H1 (cell line): Measurements from ENCODE around the gene MTURN. TPM values are rescaled to one million over a fixed set of nuclear protein-coding genes. Genes with fewer than 3 reads are reported as not detected.

ENCODE experiments used
- BCL11A ChIP-seq, 2 experiments: IDR thresholded peaks; one replicate each; pipeline ENCODE4 v1.6.1; 2011; ENCODE audit warnings: low read depth in 2 of 2, low read length in 2 of 2, mild to moderate bottlenecking in 2 of 2
- CBX8 ChIP-seq: fragments of 300-800, 300-1000 bp; sonication (generic); IDR thresholded peaks from 2 replicates; pipeline ENCODE4 v1.7.1; 2016; ENCODE audit warnings: low read depth, low read length, borderline replicate concordance
- CHD7 ChIP-seq: fragments of 300-600 bp; sonication (generic); IDR thresholded peaks from 2 replicates; pipeline ENCODE4 v1.7.1; 2012; ENCODE audit warnings: low read length, moderate library complexity, mild to moderate bottlenecking, inconsistent platforms; ENCODE audit not compliant: insufficient replicate concordance
- FOSL1 ChIP-seq: IDR thresholded peaks from 2 replicates; pipeline ENCODE4 v1.6.1; 2011; ENCODE audit warnings: mild to moderate bottlenecking, low read depth, low read length, moderate library complexity; ENCODE audit not compliant: insufficient read depth
- JUN ChIP-seq: IDR thresholded peaks from 2 replicates; pipeline ENCODE4 v1.6.1; 2011; ENCODE audit warnings: low read depth, mild to moderate bottlenecking, improper control_type of control experiment, low read length
- MAFK ChIP-seq: IDR thresholded peaks from 2 replicates; pipeline ENCODE4 v1.6.1; 2012; ENCODE audit warnings: low read depth, mild to moderate bottlenecking, improper control_type of control experiment, low read length
- NRF1 ChIP-seq: IDR thresholded peaks from 2 replicates; pipeline ENCODE4 v1.6.1; 2011; ENCODE audit warnings: mild to moderate bottlenecking, low read depth, low read length, improper control_type of control experiment
- SIX5 ChIP-seq: IDR thresholded peaks from 2 replicates; pipeline ENCODE4 v1.6.1; 2011; ENCODE audit warnings: mild to moderate bottlenecking, low read depth, low read length
- TAF1 ChIP-seq: IDR thresholded peaks from 2 replicates; pipeline ENCODE4 v1.6.1; 2011; ENCODE audit warnings: mild to moderate bottlenecking, low read depth, low read length
- polyA plus RNA-seq, 7 experiments: library from polyadenylated mRNA; depleted of rRNA in 3 of 7; stranded (reverse) in 5 of 7; unstranded in 2 of 7; fragments of >200 nt in 5 of 7; fragments of 200-250 nt in 2 of 7; gene quantifications; 1 replicate in 5 of 7; 2 replicates in 1 of 7; 4 replicates in 1 of 7; pipeline versions ENCODE4 v1.2.1 to v1.2.3, GENCODE V29; 2011 to 2013; ENCODE audit warnings: missing spikeins in 2 of 7, mixed read lengths in 2 of 7
- total RNA-seq: library from RNA; stranded (reverse); fragmentation: NEBNext Ultra II Directional; extraction: Animal tissue kit (Norgen Biotek cat#: 25700); gene quantifications from 2 replicates; pipeline ENCODE4 v1.2.1, GENCODE V29; 2021
- TF ChIP-seq, protein P1 (sequence below): IDR thresholded peaks from 2 replicates; pipeline ENCODE4 v1.6.1; 2011; ENCODE audit warnings: low read length, improper control_type of control experiment

The MTURN gene
- total and polyA plus RNA-seq, 2 of the 8 experiments (the other 6 are each of a cell fraction or from before 2014, with no cell fraction given), result 2.6 to 5.8 TPM

DNA sequence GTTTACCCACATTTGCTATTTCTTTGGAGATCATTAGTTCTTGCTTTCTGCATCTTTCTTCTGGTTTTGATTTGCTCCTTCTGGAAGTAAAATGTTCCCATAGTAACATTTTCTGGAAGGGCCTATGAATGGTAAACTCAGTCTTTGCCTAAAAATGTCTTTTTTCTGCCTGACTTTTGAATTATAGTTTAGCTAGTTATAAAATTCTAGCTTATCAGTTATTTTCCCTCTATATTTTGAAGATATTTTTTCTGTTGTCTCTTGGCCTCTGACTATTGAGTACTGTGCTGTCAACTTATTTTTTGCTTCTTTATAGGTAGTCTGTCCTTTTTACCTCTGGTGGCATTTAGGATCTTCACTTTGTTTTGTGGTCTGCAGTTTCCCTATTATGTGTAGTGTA lies 21.6 kb upstream of the MTURN start (continued):
- no peak for TF ChIP-seq CHD7
- no peak for TF ChIP-seq NRF1
- TF ChIP-seq TAF1, result no peak
- no peak for TF ChIP-seq SIX5
- no peak for TF ChIP-seq CBX8
- no peak for TF ChIP-seq JUN
- no peak for TF ChIP-seq FOSL1
- no peak for TF ChIP-seq BCL11A (IDR thresholded peaks at IDR 0.05; ENCODE audit: low read depth in 2 of 2, low read length in 2 of 2)
- no peak for TF ChIP-seq MAFK
- TF ChIP-seq, protein P1, sequence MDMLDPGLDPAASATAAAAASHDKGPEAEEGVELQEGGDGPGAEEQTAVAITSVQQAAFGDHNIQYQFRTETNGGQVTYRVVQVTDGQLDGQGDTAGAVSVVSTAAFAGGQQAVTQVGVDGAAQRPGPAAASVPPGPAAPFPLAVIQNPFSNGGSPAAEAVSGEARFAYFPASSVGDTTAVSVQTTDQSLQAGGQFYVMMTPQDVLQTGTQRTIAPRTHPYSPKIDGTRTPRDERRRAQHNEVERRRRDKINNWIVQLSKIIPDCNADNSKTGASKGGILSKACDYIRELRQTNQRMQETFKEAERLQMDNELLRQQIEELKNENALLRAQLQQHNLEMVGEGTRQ, result no peak
